OCI-LY1 (cell line): ENCODE results near the gene SIRT5.

Experiments used
- CTCF ChIP-seq: fragments of 200-600 bp; sonication (generic), shearing (Covaris generic); IDR thresholded peaks from 2 replicates; pipeline ENCODE4 v1.5.1; 2017; ENCODE audit warnings: mild to moderate bottlenecking, antibody characterized with exemption, low read length, moderate library complexity, mixed read lengths
- EZH2 ChIP-seq: fragments of 200-600 bp; sonication (generic), shearing (Covaris generic); IDR thresholded peaks from 2 replicates; pipeline ENCODE4 v1.8.0; 2017; ENCODE audit warnings: borderline replicate concordance, mixed run types, mild to moderate bottlenecking, antibody characterized with exemption, low read length, moderate library complexity, mixed read lengths

- TF ChIP-seq CTCF (no peak), EZH2 (no peak)
Measured at GRCh38 chr6:13548500-13549210, 25.7 kb upstream of the SIRT5 start.
